GM10847 (cell line): ENCODE results near the gene STPG3.

Experiments
- POLR2A ChIP-seq: IDR thresholded peaks from 2 replicates; pipeline ENCODE4 v1.6.1; 2011; ENCODE audit not compliant: insufficient read length; ENCODE audit errors: extremely low read depth

The STPG3 gene

DNA sequence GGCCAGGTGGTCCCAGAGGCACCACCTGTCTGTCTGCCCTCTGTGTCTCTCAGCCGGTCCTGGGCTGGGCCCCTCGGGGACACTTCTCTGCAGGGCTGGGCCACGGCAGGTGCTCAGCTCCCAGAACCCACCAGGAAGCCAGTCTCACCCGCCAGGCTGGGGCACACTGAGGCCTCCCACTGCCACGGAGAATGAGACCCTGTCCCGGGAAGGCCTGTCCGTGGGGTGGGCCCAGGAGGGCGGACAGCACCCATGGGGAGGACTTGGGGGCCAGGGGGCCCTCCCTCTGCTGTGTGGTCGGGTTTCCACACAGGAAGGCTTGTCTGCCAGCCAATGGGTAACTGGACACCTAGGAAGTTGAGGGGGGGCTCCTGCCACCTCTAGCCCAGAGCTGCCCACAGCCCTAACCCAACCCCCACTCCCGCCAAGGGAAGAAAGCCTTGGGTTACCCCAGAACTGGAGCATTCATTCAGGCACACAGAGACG is 14.1 kb upstream of the STPG3 start:
- TF ChIP-seq POLR2A, result no peak

DNA sequence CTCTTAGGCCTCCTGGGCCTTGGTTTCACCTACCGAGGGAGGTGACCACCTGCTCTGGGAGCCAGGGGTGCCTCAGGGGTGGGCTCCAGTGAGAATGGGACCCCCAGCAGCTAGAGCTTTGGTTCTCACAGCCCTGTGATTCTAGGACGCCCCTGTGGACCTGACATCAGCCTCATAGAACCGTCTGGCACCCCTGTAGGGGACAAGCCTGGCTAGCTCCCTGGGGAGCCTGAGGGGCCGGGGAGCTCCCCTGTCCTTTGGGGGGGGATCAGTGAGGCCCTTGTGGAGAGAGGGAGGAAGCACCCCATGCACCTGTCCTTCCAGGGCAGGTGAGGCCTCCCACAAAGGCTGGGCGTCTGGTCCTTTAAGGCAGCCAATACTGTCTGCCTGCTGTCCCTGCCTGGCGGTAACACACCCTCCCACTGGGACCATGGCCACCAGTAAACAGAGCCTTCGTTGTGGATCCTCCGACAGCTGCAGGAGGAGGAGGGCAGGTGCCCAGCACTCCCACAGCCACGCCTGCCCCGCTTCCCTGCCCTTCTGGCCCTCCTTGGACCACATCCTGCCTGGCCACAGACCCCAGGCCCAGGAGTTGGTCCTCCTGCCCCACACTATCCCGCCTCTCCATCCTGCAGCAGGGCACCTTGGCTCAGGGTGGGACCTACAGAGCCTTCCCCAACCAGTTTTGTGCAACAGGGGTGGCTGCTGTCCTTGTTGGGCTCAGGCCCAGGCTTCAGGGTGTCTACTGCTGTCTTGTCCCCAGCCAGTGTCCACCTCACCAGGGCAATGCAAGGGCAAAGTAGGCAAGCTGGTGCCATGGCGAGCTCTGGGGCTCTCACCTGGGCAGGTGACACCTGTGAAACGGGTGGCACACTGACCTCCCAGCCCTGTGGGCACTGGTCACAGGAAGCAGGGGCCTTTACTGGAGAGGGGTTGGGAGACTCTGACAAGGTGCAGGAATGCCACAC is 13.0 kb upstream of the STPG3 start:
- no peak for TF ChIP-seq POLR2A

DNA sequence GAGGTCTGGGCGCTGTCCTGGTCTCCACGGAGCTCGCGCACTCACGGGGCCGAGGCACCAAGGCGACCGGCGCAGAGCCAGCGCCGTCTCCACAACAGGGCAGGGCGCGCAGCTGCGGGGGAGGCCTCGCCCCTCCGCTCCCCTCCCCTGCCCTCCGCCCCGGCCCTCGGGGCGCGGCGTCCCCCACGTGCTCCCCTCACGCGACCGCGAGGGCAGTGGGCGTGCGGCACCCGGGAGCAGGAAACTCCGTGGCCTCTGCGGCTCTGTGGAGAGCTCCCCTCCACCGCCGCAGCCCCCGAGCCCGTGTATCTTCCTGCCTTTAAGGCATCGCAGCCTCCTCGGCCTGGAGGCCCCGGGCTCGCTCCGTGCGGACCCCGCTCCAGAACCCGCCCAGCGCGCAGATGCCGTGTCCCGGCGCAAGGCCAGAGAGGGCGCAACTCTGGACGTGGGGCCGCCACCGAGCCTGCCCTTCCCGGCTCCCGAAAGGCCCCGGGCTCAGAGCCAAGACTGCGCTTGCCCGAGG is 10.7 kb upstream of the STPG3 start:
- peak; percentile 57 for TF ChIP-seq POLR2A

DNA sequence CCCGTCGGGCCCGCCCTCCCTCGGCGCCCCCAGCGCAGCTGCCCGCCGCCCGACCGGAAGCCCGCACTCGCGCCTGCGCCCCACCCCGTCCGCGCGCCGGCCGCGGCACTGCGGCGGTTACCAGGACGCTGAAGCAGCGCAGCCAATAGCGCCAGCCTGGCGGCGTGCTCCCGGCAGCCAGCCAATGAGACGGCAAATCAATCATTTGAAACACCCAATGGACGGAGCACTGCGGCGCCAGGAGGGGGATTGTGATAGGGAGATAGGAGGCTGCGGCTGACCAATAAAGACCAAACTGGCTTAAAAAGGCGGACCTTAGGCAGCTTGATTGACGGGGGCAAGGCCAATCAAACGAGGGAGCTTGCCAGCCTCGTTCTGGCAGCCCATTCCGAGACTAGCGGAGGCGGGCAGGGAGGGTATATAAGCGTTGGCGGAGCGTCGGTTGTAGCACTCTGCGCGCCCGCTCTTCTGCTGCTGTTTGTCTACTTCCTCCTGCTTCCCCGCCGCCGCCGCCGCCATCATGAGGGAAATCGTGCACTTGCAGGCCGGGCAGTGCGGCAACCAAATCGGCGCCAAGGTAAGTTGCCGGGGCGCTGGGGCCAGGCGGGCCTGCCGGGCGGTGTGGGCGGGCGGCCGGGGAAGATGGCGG is 10.1 kb upstream of the STPG3 start, which contains the start of gene TUBB4B:
Gene TUBB4B, plus strand, starts transcription at position 447 of the 649 bp plus-strand sequence. Its CDS starts 74 bp downstream, at position 521.
- TF ChIP-seq POLR2A, result peak; percentile 100

DNA sequence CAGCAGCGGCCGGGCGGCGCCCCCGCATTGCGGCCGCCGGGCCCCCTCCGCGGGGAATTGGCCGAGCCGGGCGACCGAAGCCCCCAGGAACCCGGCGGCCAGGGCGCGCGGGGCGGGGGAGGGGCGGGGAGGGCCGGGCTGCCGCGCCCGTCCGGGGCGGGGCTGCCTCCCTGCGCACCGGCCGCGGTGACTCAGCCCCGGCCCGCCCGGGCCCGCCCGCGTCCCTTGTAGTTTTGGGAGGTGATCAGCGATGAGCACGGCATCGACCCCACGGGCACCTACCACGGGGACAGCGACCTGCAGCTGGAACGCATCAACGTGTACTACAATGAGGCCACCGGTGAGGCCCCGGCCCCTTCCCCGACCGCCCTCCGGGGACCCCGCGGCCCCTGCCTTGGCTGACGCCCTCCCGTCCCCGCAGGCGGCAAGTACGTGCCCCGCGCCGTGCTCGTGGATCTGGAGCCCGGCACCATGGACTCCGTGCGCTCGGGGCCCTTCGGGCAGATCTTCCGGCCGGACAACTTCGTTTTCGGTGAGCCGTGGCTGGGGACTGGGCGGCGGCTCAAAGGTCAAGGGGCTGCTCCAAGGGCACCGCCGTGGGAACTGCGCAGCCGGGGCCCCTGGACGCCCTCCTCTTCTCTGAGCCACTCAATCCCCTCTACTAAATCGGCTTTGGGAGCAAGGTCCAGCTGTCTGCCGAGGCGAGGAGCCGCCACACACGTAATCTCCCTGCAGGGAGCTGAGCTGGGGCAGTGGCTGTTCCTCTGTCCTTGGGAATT is 9.4 kb upstream of the STPG3 start:
- TF ChIP-seq POLR2A, result no peak

DNA sequence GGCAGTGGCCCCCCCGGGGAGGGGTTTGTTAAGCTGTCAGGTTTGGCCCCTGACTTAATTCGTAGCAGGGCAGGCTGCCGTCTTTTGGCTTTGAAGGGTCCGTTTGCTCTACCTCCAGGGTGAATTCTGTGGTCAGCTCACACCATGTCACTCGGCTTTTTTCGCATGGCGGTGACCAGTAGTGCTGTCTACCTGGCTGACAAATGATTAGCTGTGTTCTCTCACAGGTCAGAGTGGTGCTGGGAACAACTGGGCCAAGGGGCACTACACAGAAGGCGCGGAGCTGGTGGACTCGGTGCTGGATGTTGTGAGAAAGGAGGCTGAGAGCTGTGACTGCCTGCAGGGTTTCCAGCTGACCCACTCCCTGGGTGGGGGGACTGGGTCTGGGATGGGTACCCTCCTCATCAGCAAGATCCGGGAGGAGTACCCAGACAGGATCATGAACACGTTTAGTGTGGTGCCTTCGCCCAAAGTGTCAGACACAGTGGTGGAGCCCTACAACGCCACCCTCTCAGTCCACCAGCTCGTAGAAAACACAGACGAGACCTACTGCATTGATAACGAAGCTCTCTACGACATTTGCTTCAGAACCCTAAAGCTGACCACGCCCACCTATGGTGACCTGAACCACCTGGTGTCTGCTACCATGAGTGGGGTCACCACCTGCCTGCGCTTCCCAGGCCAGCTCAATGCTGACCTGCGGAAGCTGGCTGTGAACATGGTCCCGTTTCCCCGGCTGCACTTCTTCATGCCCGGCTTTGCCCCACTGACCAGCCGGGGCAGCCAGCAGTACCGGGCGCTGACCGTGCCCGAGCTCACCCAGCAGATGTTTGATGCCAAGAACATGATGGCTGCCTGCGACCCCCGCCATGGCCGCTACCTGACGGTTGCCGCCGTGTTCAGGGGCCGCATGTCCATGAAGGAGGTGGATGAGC is 8.6 kb upstream of the STPG3 start:
- TF ChIP-seq POLR2A, result no peak

DNA sequence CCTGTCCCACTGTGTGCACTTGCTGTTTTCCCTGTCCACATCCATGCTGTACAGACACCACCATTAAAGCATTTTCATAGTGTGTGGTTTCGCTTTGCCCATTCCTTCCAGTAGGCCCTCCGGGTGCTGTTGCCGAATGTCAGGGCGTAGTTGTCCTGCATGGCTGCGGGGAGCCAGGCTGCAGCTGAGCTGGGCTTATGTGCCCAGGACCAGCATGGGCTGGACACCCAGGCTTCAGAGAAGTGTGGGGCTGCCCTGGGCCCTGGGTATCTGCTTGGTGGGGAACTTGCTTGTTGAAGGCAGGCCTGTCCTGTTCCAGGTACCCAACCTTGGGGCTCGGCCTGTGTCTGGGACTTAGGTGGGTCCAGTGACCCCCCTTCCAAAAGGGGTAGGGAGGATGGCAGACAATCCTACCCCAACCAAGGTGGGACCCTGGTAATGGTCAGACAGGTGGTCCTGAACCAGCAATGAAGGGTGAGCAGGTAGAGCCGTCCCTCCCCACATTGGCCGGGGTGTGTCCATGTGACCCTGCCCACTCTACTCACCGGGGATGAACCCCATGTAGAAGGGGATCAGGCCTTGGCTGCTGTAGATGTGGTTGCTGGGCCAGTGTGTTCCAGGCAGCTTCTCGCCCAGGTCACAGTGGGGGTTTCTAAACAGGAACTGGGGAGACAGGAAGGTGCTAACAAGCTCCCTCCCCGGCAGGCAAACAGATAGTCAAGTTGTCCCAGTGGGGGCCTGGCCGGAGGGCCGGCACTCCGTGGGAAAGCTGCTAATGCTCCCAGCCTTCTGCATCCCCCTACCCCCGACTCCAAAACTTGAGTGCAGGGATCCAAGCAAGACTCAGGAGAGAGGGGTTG is 7.2 kb upstream of the STPG3 start:
- no peak for TF ChIP-seq POLR2A

DNA sequence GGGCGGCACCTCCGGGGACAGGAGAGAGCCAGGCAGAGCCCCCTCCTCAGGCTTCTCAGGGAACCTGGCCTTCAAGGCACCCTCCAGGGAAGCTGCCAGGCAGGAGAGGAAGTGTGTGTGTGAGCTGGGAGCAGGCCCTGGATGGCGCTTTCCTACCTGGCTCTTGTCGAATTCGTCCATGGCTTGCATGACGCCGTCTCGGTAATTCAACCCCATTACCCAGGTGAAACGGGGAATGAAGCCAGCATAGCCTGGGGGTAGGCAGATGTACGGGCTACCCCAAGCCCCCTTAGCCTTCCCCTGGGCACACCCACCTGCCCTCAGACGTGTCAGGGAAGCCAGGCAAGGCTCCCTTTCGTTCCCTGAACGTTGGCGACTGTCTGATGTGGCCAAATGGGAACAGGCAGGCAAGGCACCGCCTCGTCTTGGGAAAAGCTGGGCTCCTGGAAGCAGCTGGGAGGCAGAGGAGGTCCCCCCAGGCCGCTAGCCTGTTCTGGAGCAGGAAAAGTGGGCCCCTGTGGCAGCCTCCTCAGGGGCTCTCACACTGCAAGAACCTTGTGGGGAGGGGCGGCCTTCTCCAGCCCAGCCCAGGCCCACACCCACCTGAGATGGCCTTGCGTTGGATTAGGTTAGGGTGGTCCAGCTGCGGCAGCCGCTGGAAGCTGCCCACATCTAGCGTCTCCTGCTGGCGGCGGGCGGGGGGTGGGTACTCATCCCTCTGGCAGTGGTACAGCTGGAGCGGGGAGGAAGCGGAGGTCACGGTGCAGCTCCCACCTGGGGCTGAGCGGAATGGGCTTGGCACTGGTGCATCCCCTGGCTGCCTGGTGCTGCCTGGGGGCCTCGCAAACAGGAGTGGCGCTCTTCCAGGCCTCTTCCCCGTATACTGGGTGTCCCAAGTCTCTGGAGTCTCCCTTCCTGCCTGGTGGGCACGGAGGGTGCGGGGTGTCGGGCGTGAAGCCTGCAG is 6.3 kb upstream of the STPG3 start:
- no peak for TF ChIP-seq POLR2A

DNA sequence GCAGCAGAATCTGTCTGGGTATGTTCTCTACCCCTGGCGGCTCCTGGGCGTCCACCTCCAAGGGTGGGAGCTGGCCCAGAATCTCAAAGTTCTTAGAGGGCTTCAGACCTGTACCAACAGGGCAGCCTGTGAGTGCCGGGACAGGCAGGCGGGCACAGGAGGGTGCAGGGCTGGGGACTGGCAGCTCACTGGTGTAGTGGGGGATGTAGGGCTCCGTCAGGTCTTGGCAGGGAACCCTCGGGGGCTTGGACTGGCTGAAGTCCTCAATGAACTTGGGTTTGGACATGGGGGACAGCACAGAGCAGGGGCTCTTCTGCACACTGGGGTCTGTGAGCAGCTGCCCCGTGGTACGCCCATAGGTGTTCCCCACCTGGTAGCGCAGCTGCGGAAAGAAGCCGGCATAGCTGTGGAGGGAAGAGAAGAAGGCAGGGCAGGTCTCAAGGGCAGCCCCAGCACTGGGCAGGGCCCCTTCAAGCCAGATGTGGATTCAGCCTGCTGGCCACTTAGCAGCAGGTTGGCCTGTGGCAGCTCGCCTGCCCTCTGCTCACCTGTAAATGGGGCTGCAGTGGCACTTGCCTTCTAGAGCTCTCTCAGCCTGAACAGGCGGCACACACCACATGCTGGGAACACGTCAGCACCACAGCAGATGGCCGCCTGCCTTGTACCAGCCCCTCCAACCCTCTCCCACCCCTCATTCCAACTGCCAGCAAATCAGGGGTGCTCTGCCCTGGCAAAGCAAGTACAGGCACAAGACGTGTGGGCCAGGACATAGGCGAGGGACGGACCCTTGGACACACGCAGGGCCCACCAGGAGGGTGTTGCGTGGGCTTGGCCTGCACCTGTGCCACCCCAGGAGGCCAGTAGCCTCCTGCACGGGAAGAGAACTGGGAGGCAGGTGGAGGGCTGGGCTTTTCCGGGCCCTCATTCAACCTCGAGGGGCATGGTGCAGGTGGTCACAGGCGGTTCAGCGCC is 5.3 kb upstream of the STPG3 start:
- TF ChIP-seq POLR2A, result no peak

DNA sequence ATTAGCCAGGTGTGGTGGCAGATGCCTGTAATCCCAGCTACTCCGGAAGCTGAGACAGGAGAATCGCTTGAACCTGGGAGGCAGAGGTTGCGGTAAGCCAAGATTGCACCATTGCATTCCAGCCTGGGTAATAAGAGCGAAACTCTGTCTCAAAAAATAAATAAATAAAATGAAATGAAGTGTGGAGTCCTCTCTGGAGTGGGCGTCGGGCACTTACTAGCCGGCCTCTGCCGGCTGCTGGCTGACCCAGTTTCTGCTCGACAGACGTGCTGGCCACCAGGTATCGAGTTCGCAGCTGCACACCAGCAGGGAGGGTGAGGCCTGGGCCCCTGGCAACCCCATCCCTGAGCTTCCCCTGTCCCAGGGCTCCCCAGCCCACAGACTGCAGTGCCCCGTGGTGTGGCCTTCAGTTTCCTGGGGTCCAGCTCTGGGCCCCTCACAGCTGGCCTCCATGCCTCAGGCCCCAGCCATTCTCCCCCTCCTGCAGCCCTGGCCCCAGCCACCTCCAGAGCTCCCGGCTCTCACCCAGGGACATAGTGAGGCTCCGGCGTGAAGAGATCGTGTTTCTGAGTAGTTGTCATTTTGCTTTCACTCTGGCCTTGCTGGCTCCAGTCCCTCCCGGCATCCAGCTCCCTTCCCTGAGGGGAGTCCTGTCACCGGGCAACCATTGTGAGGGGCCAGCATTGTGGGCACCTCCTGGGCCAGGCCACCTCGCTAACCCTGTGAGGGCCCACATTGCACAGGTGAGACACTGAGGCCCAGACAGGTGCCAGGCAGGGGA is 3.8 kb upstream of the STPG3 start:
- TF ChIP-seq POLR2A, result no peak
